GM12878 (cell line): ENCODE results near the gene S100A8. TPM values are rescaled to one million over a fixed set of nuclear protein-coding genes. Genes with fewer than 3 reads are reported as not detected.
"Not testable (repeated sequence)": the region's sequence is repeated elsewhere in the genome, so short reads cannot be mapped to it uniquely, and the experiment has no call there.

Experiments
- ATAC-seq: fragments of 200-7000 bp; cut with Tn5 transposase; 3 replicates; pipeline ENCODE4 v1.9.1; 2020; ENCODE audit warnings: mild to moderate bottlenecking, moderate library complexity
- BruUV-seq: library from RNA; stranded (reverse); fragments of 400-500 nt; replicated peaks from 2 replicates; lab custom pipeline; 2021; lab: Mats Ljungman, UMichigan
- CTCF ChIA-PET: fragments of 300-600 bp; sonication (Branson Sonifier 250); formaldehyde crosslinking; extraction: SDS; loops from one replicate; lab custom pipeline; 2021; ENCODE audit warnings: inconsistent platforms; lab: Yijun Ruan, JAX
- POLR2A ChIA-PET: fragments of 350-600 bp; formaldehyde crosslinking; extraction: SDS; loops from one replicate; lab custom pipeline; 2021; ENCODE audit warnings: inconsistent platforms; lab: Charles Lee
- RAD21 ChIA-PET: fragments of 300-600 bp; sonication (Branson Sonifier 250); formaldehyde crosslinking; loops from one replicate; lab custom pipeline; 2023; ENCODE audit warnings: antibody characterized with exemption; ENCODE audit not compliant: unreplicated experiment; lab: Charles Lee
- SMC1A ChIA-PET: fragments of 300-600 bp; sonication (Branson Sonifier 250); formaldehyde crosslinking; loops from one replicate; lab custom pipeline; 2023; ENCODE audit not compliant: unreplicated experiment, uncharacterized antibody; lab: Charles Lee
- DNase-seq: peaks from one replicate; pipeline ENCODE4 v3.0.0-alpha.2; 2011; ENCODE audit warnings: low read depth, low spot score
- FAIRE-seq: peaks from 3 replicates; lab custom pipeline; 2011; peaks lifted over from hg19 to GRCh38; lab: Jason Lieb, UNC
- H2AFZ ChIP-seq: 2 replicates; pipeline ENCODE4 v1.6.0; 2011; ENCODE audit warnings: low read depth, low read length, control low read depth; ENCODE audit not compliant: control insufficient read depth
- H3K27ac ChIP-seq: 2 replicates; pipeline ENCODE4 v1.5.1; 2011; ENCODE audit warnings: control low read depth; ENCODE audit not compliant: control insufficient read depth, insufficient read depth
- H3K27me3 ChIP-seq, 2 experiments: replicated peaks in 1 of 2; 2 replicates each; pipeline versions ENCODE4 v1.6.0 to v1.6.1; 2011; ENCODE audit warnings: low read length in 1 of 2; ENCODE audit not compliant: control insufficient read depth in 2 of 2, insufficient read depth in 2 of 2
- H3K36me3 ChIP-seq, 2 experiments: 2 replicates each; pipeline ENCODE4 v1.5.1; 2011; ENCODE audit warnings: low read length in 1 of 2; ENCODE audit not compliant: control insufficient read depth in 2 of 2, insufficient read depth in 2 of 2
- H3K4me1 ChIP-seq: 2 replicates; pipeline ENCODE4 v1.6.1; 2011; ENCODE audit warnings: mild to moderate bottlenecking, low read length, moderate library complexity, mixed read lengths; ENCODE audit not compliant: control insufficient read depth, insufficient read depth
- H3K4me2 ChIP-seq: 2 replicates; pipeline ENCODE4 v1.6.0; 2011; ENCODE audit warnings: control low read depth; ENCODE audit not compliant: control insufficient read depth, insufficient read depth
- H3K4me3 ChIP-seq: fragments of 200-600 bp; sonication (generic); 2 replicates; pipeline ENCODE4 v1.5.1; 2016
- H3K79me2 ChIP-seq: 2 replicates; pipeline ENCODE4 v1.6.0; 2011; ENCODE audit warnings: low read length; ENCODE audit not compliant: control insufficient read depth, insufficient read depth
- H3K9ac ChIP-seq: 2 replicates; pipeline ENCODE4 v1.8.0; 2011; ENCODE audit warnings: low read length, control low read depth, mixed read lengths; ENCODE audit not compliant: control insufficient read depth, insufficient read depth
- H3K9me3 ChIP-seq: replicated peaks from 3 replicates; pipeline ENCODE4 v1.5.1; 2011; ENCODE audit warnings: mild to moderate bottlenecking, low read length; ENCODE audit not compliant: control insufficient read depth, insufficient read depth
- H4K20me1 ChIP-seq: 2 replicates; pipeline ENCODE4 v1.6.0; 2011; ENCODE audit not compliant: control insufficient read depth, insufficient read depth
- WGBS: methylation state at CpG from one replicate; pipeline ENCODE4 v1.1.6; 2016; ENCODE audit warnings: low lambda C conversion rate; ENCODE audit not compliant: insufficient replicate concordance, insufficient coverage; ENCODE audit errors: missing lambda C conversion rate; 5-methylcytosine and 5-hydroxymethylcytosine counted together
- in situ Hi-C: fragments of 300-500 bp; cut with MboI; formaldehyde crosslinking; loops from 9 replicates; pipeline ENCODE4 v1.14.3; 2018; ENCODE audit warnings: mixed read lengths
- intact Hi-C: fragments of 100-400 bp; cut with micrococcal nuclease; formaldehyde crosslinking; loops from one replicate; pipeline ENCODE4 v1.14.2; 2022; ENCODE audit not compliant: unreplicated experiment
- polyA plus RNA-seq, 11 experiments: library from polyadenylated mRNA; depleted of rRNA in 4 of 11; unstranded in 6 of 11; stranded (reverse) in 5 of 11; fragments of >200 nt; fragmentation: Nextera tagmentation in 4 of 11; fragmentation: Illumina TruSeq in 1 of 11; extraction: Ambion mirVana in 4 of 11; extraction: Trizol in 1 of 11; gene quantifications; 1 replicate in 1 of 11; 2 replicates in 10 of 11; pipeline versions ENCODE4 v1.2.1 to v1.2.3, GENCODE V29; 2011 to 2016; ENCODE audit warnings: inconsistent platforms in 2 of 11, missing spikeins in 2 of 11, low read depth in 1 of 11
- total RNA-seq, 4 experiments: library from RNA; depleted of rRNA in 3 of 4; stranded (reverse); fragments of >200 nt in 3 of 4; fragmentation: Illumina TruSeq in 1 of 4; extraction: Trizol in 1 of 4; gene quantifications; 2 replicates each; pipeline versions ENCODE4 v1.2.1 to v1.2.3, GENCODE V29; 2013 to 2021

The S100A8 gene
- total and polyA plus RNA-seq, 10 of the 15 experiments (the other 5 are each of a cell fraction or from before 2014, with no cell fraction given): 0.28 TPM; not detected in 9

DNA sequence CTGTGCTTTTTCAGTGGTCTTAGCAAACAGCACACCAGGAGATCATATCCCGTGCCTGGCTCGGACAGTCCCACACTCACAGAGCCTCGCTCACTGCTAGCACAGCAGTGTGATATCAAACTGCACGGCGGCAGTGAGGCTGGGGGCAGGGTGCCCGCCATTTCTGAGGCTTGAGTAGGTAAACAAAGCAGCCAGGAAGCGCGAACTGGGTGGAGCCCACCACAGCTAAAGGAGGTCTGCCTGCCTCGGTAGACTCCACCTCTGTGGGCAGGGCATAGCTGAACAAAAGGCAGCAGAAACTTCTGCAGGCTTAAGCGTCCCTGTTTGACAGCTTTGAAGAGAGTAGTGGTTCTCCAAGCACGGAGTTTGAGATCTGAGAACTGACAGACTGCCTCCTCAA, 16.4 kb upstream of the S100A8 start:
- DNase-seq, BruUV-seq, H3K9me3 ChIP-seq, POLR2A ChIA-PET, ATAC-seq, H3K4me2 ChIP-seq, RAD21 ChIA-PET, H3K9ac ChIP-seq, H3K27me3 ChIP-seq, H3K4me1 ChIP-seq, intact Hi-C loops, H3K4me3 ChIP-seq, in situ Hi-C loops, H3K36me3 ChIP-seq, H2AFZ ChIP-seq, H3K27ac ChIP-seq, H3K79me2 ChIP-seq, H4K20me1 ChIP-seq, FAIRE-seq: not testable (repeated sequence)
- 22% methylated on average over 11 of the region's 11 CpGs for WGBS
- SMC1A ChIA-PET: interaction anchor here (0.9 kb wide), 1 partner anchor 52 kb away, joined by 3 read pairs; no protein-coding TSS in a partner anchor
- CTCF ChIA-PET: interaction anchor here (0.7 to 2.3 kb wide), 4 partner anchors 11 to 53 kb away, joined by 3 to 9 read pairs (median 4); no protein-coding TSS in a partner anchor

DNA sequence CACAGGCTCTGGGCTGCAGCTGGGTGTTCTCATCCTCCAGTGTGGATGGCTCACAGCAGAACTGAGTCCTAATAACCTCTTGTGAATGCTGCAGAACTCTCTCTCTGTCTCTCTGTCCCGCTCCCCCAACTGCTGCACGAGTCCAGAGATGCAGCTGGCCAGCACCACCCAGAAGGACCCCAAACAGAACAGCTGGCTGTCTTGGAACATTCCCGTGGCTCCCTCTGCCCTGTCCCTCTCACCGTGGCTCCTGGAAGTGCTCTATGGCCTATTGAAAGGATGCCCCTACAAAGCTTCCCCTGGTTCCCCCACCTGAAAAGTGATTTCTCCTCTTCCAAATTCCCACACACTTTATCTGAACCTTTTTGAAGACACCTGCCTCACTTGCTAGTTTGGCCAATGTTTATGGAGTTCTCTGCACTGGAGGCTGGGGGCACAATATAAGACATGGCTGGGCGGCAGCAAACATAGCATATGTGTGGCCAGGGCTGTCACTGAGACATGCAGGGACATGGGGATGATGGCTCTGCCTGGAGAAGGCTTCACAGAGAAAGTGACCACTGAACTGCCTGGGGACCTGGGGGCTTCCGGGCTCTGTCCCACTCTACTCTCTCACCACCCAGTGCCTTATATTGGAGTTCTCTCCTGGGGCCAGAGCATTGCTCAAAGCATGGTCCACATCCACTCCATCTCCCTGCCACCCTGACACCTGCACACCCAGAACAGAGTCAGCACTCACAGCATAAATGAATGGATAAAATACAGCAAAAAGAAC, 15.1 kb upstream of the S100A8 start:
- H3K27me3 ChIP-seq, H3K36me3 ChIP-seq, H3K9ac ChIP-seq, BruUV-seq, H3K9me3 ChIP-seq, DNase-seq, H3K27ac ChIP-seq, H2AFZ ChIP-seq, FAIRE-seq, POLR2A ChIA-PET, RAD21 ChIA-PET, in situ Hi-C loops, ATAC-seq, H4K20me1 ChIP-seq, H3K4me1 ChIP-seq, SMC1A ChIA-PET, H3K4me3 ChIP-seq, H3K4me2 ChIP-seq, H3K79me2 ChIP-seq, intact Hi-C loops: not testable (repeated sequence)
- CTCF ChIA-PET: interaction anchor here (0.7 to 2.3 kb wide), 4 partner anchors 28 to 57 kb away, joined by 3 to 9 read pairs (median 4); partner anchors contain the start of gene PGLYRP4
- WGBS: 9% methylated on average over 6 of the region's 6 CpGs
